Measurements from ENCODE around the gene TBXAS1.

GRCh38 chr7:140050100-140050499 is 221.0 kb downstream of the TBXAS1 start:
- TF ChIP-seq POLR2A (IDR thresholded peaks at IDR 0.05) (no peak), CTCF (IDR thresholded peaks at IDR 0.05) (no peak), POLR2AphosphoS5 (IDR thresholded peaks at IDR 0.05) (no peak), EP300 (IDR thresholded peaks at IDR 0.05) (no peak)
